GM10266 (cell line): ENCODE results near the gene BACH2.
A peak's percentile ranks its signal among the peaks of the same experiment; 100 is the strongest.

Experiments used
- DNase-seq: peaks from one replicate; pipeline ENCODE4 v3.0.0; 2012; ENCODE audit errors: extremely low spot score
- TF ChIP-seq, protein P1 (sequence below): IDR thresholded peaks from 2 replicates; pipeline ENCODE4 v1.5.1; 2012; ENCODE audit warnings: mild to moderate bottlenecking, low read depth; ENCODE audit not compliant: control insufficient read depth, insufficient read depth; ENCODE audit errors: missing control alignments

Gene BACH2

GRCh38 chr6:89941031-89941762 lies 355.4 kb downstream of the BACH2 start:
- no peak for DNase-seq
- TF ChIP-seq, protein P1, sequence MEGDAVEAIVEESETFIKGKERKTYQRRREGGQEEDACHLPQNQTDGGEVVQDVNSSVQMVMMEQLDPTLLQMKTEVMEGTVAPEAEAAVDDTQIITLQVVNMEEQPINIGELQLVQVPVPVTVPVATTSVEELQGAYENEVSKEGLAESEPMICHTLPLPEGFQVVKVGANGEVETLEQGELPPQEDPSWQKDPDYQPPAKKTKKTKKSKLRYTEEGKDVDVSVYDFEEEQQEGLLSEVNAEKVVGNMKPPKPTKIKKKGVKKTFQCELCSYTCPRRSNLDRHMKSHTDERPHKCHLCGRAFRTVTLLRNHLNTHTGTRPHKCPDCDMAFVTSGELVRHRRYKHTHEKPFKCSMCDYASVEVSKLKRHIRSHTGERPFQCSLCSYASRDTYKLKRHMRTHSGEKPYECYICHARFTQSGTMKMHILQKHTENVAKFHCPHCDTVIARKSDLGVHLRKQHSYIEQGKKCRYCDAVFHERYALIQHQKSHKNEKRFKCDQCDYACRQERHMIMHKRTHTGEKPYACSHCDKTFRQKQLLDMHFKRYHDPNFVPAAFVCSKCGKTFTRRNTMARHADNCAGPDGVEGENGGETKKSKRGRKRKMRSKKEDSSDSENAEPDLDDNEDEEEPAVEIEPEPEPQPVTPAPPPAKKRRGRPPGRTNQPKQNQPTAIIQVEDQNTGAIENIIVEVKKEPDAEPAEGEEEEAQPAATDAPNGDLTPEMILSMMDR: no peak

GRCh38 chr6:89940225-89941027 lies 356.2 kb downstream of the BACH2 start:
- TF ChIP-seq, protein P1: peak; percentile 79
- peak; percentile 76 for DNase-seq

DNA sequence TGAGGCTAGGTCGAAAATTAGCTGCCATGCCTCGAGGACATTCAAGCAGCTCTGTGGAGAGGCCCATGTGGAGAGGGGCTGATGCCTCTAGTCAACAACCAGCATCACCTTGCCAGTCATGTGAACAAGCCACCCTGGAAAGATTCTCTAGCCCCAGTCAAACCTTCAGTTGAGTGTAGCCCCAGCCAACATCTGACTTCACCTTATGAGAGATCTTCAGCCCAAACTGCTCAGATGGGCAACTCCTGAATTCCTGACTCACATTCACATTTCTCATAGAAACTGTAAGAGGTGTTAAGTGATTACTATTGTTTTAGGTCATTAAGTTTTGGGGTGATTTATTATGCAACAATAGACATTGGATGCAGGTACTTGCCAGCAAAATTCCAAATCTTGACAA lies 357.5 kb downstream of the BACH2 start:
- TF ChIP-seq, protein P1: no peak

DNA sequence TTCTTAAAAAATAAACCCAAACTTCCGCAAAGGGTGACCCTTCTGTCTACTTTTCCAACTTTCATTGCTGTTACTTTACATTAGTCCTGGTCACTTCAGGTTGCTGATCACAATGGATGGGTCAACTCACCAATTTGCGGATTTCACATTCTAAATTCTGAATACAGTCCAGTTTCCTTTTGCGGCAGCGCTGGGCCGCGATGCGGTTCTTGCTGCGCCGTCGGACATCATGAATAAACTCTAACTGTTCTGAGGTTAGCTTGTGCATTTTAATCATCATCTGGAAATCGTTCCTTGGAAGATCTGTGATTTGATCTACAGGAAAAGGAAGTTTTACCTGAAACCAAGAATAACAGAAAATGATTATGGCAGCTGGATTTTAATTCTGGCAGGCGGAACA lies 358.6 kb downstream of the BACH2 start:
- TF ChIP-seq, protein P1: no peak
- DNase-seq: no peak

More for the DNA sequence above, 357.5 kb downstream of the BACH2 start:
- no peak for DNase-seq

- TF ChIP-seq, protein P1: no peak
- DNase-seq: no peak
These were observed 360.5 kb downstream of the BACH2 start for GRCh38 chr6:89936177-89936576.

DNA sequence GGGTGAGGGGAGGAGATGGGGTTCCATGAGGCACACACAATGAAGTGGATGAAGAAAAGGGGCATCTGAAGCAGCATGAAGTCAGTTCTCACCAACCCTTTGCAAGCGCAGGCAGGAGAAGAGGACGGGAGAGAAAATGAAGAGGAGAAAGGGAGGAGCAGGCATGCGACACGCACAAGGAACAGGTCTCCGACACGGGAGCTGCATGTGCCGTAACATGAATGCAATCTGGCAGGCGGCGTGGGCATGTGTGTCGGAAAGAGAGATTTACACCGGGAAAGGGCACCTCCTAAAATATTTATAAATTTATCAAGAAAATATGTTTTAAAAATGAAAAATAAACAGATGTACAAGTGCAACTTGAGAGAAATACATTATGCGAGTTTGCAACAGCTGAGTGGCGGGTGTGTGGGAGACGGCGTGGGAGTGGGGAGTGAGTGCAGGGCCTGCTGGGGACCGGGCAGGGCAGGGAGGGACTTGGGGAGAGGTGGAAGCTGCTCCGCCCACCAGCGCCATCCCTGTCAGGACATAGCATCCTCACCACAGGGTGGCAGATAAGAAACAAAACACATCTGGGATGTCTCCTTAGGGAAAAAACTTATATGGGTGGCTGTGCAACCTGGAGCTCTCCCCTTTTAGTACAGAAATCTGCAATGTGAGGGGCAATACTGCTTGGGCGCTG lies 361.8 kb downstream of the BACH2 start:
- DNase-seq: no peak
- TF ChIP-seq, protein P1: no peak

DNA sequence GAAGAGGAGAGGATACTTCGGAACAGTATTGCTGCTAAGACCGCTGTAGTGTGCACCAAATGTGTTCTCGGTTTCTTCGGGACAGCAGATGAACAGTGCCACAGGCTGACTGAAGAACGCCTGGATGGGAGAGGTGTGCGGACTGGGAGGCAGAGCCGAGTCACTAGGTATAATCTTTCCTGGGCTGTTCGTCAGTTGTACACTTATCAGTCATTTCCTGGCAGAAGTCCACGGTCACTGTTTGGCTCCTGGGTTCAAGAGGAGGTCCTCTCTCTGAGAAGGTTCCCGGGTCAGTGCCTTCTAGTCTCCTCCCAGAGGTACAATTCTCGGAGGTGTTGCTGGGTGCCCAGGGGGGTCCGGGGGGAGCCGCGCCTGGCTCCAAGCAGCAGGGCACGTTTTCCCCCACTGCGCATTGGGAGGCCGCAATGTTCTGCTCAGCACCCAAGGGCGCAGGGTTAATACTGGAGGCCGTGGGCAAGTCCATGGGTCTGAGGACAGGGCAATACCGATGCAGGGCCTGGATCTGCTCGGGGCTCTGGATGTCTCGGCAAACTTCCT lies 364.3 kb downstream of the BACH2 start:
- no peak for DNase-seq
- TF ChIP-seq, protein P1: no peak
